Measurements from ENCODE around the gene PSAT1.

DNA sequence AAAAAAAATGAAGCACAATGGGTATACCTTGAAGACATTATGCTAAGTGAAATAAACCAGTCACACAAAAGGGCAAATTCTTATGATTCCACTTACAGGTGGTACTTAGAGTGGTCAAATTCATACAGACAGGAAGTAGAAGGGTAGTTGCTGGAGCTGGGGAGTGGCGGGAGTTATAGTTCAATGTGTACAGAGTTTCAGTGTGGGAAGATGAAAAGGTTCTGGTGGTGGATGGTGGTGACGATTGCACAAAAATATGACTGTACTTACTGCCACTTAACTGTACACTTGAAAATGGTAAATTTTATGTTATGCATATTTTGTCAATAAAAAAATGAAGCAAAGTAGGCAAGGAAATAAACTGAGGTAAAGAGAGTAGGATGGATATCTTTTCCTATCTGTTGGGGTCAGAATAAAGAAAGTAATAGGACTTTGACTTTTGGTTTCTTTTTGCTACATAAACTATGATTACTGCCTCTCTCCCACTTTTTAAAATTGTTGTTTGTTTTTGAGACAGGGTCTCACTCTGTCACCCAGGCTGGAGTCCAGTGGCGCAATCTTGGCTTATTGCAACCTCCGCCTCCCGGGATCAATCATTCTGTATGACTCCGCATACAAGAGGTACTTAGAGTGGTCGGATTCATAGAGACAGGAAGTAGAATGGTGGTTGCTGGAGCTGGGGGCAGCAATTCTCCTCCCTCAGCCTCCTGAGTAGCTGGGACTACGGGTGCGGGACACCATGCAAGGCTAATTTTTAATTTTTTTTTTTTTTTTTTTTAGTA lies 4.0 kb upstream of the PSAT1 start:
- no peak for TF ChIP-seq EP300 (IDR thresholded peaks at IDR 0.05)
- TF ChIP-seq, protein P1, sequence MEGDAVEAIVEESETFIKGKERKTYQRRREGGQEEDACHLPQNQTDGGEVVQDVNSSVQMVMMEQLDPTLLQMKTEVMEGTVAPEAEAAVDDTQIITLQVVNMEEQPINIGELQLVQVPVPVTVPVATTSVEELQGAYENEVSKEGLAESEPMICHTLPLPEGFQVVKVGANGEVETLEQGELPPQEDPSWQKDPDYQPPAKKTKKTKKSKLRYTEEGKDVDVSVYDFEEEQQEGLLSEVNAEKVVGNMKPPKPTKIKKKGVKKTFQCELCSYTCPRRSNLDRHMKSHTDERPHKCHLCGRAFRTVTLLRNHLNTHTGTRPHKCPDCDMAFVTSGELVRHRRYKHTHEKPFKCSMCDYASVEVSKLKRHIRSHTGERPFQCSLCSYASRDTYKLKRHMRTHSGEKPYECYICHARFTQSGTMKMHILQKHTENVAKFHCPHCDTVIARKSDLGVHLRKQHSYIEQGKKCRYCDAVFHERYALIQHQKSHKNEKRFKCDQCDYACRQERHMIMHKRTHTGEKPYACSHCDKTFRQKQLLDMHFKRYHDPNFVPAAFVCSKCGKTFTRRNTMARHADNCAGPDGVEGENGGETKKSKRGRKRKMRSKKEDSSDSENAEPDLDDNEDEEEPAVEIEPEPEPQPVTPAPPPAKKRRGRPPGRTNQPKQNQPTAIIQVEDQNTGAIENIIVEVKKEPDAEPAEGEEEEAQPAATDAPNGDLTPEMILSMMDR (IDR thresholded peaks at IDR 0.05): no peak

Data from gastroesophageal sphincter (tissue), 3 donors.